Nucleus accumbens (tissue), 56 donors: ENCODE results near the gene KRTAP3-1.

ENCODE experiments used
- DNase-seq, 56 donors: peaks; one replicate each; lab custom pipeline; 2025; lab: John Stamatoyannopoulos, UW

Gene KRTAP3-1

GRCh38 chr17:40980596-40980995 lies 28.3 kb downstream of the KRTAP3-1 start:
- peak in 17 of 56 donors; percentile 1 to 36 (median 9) for DNase-seq

GRCh38 chr17:40980117-40980516 lies 28.8 kb downstream of the KRTAP3-1 start:
- no peak for DNase-seq

GRCh38 chr17:40978575-40979151 lies 30.3 kb downstream of the KRTAP3-1 start:
- no peak for DNase-seq

- no peak for DNase-seq
These were observed 33.4 kb downstream of the KRTAP3-1 start for GRCh38 chr17:40975516-40975915.

- no peak for DNase-seq
These were observed 34.6 kb downstream of the KRTAP3-1 start for GRCh38 chr17:40974366-40974765.

GRCh38 chr17:40967582-40967981 lies 41.3 kb downstream of the KRTAP3-1 start:
- no peak for DNase-seq

GRCh38 chr17:40966848-40967247 lies 42.1 kb downstream of the KRTAP3-1 start, which contains the start of gene KRT39:
TSS of gene KRT39 (minus strand) at chr17:40966948. CDS start at chr17:40966856, 92 bp downstream.
- no peak for DNase-seq

GRCh38 chr17:40963838-40964237 lies 45.1 kb downstream of the KRTAP3-1 start:
- DNase-seq = no peak

GRCh38 chr17:40962059-40962561 lies 46.8 kb downstream of the KRTAP3-1 start:
- no peak for DNase-seq

- no peak for DNase-seq
These were observed 47.3 kb downstream of the KRTAP3-1 start for GRCh38 chr17:40961591-40961990.

GRCh38 chr17:40960144-40960543 lies 48.8 kb downstream of the KRTAP3-1 start:
- no peak for DNase-seq
